ENCODE measurements around the gene CBX2.

Gene CBX2

GRCh38 chr17:79819534-79820276 is 41.8 kb downstream of the CBX2 start:
- ATAC-seq: no peak
- TF ChIP-seq, protein P1, sequence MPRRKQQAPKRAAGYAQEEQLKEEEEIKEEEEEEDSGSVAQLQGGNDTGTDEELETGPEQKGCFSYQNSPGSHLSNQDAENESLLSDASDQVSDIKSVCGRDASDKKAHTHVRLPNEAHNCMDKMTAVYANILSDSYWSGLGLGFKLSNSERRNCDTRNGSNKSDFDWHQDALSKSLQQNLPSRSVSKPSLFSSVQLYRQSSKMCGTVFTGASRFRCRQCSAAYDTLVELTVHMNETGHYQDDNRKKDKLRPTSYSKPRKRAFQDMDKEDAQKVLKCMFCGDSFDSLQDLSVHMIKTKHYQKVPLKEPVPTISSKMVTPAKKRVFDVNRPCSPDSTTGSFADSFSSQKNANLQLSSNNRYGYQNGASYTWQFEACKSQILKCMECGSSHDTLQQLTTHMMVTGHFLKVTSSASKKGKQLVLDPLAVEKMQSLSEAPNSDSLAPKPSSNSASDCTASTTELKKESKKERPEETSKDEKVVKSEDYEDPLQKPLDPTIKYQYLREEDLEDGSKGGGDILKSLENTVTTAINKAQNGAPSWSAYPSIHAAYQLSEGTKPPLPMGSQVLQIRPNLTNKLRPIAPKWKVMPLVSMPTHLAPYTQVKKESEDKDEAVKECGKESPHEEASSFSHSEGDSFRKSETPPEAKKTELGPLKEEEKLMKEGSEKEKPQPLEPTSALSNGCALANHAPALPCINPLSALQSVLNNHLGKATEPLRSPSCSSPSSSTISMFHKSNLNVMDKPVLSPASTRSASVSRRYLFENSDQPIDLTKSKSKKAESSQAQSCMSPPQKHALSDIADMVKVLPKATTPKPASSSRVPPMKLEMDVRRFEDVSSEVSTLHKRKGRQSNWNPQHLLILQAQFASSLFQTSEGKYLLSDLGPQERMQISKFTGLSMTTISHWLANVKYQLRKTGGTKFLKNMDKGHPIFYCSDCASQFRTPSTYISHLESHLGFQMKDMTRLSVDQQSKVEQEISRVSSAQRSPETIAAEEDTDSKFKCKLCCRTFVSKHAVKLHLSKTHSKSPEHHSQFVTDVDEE (CRISPR knock-in tag; IDR thresholded peaks at IDR 0.05): no peak
- TF ChIP-seq ZNF8 (CRISPR knock-in tag; IDR thresholded peaks at IDR 0.05) (no peak), ZC3H10 (CRISPR knock-in tag; IDR thresholded peaks at IDR 0.05) (no peak), PPARA (CRISPR knock-in tag; IDR thresholded peaks at IDR 0.05; ENCODE audit: borderline replicate concordance) (no peak), TCF4 (CRISPR knock-in tag; IDR thresholded peaks at IDR 0.05; ENCODE audit: borderline replicate concordance) (no peak), ZNF70 (CRISPR knock-in tag; IDR thresholded peaks at IDR 0.05) (no peak), TOX (CRISPR knock-in tag; IDR thresholded peaks at IDR 0.05; ENCODE audit: borderline replicate concordance) (no peak), ISL1 (CRISPR knock-in tag; IDR thresholded peaks at IDR 0.05) (no peak), BACH2 (CRISPR knock-in tag; IDR thresholded peaks at IDR 0.05; ENCODE audit: borderline replicate concordance) (no peak), CSRNP3 (CRISPR knock-in tag; IDR thresholded peaks at IDR 0.05) (no peak), CSDC2 (CRISPR knock-in tag; IDR thresholded peaks at IDR 0.05) (no peak), ARNTL (CRISPR knock-in tag; IDR thresholded peaks at IDR 0.05; ENCODE audit: borderline replicate concordance, low read depth) (no peak), OSR1 (CRISPR knock-in tag; IDR thresholded peaks at IDR 0.05) (no peak), PATZ1 (CRISPR knock-in tag; IDR thresholded peaks at IDR 0.05; ENCODE audit: borderline replicate concordance) (no peak), ZFP30 (CRISPR knock-in tag; IDR thresholded peaks at IDR 0.05) (no peak), RARB (CRISPR knock-in tag; IDR thresholded peaks at IDR 0.05) (no peak), ESRRG (CRISPR knock-in tag; IDR thresholded peaks at IDR 0.05) (no peak)

- TF ChIP-seq, protein P1 (CRISPR knock-in tag; IDR thresholded peaks at IDR 0.05): no peak
- TF ChIP-seq TOX (CRISPR knock-in tag; IDR thresholded peaks at IDR 0.05; ENCODE audit: borderline replicate concordance): no peak
- no peak for TF ChIP-seq CSDC2 (CRISPR knock-in tag; IDR thresholded peaks at IDR 0.05)
- TF ChIP-seq, protein P2, sequence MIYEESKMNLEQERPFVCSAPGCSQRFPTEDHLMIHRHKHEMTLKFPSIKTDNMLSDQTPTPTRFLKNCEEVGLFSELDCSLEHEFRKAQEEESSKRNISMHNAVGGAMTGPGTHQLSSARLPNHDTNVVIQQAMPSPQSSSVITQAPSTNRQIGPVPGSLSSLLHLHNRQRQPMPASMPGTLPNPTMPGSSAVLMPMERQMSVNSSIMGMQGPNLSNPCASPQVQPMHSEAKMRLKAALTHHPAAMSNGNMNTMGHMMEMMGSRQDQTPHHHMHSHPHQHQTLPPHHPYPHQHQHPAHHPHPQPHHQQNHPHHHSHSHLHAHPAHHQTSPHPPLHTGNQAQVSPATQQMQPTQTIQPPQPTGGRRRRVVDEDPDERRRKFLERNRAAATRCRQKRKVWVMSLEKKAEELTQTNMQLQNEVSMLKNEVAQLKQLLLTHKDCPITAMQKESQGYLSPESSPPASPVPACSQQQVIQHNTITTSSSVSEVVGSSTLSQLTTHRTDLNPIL (CRISPR knock-in tag; IDR thresholded peaks at IDR 0.05; ENCODE audit: low read depth): no peak
- no peak for TF ChIP-seq ZFP3 (CRISPR knock-in tag; IDR thresholded peaks at IDR 0.05)
- no peak for ATAC-seq
Observed at GRCh38 chr17:79820959-79821330, 43.0 kb downstream of the CBX2 start.
